NCI-H1105 treated with DMSO at 0.1 percent for 48 hours (cell line): ENCODE results near the gene GGA3.
"Not testable (repeated sequence)": the region's sequence is repeated elsewhere in the genome, so short reads cannot be mapped to it uniquely, and the experiment has no call there.

ENCODE experiments used
- DNase-seq: peaks from one replicate; lab custom pipeline; 2025; lab: John Stamatoyannopoulos, UW

The GGA3 gene

GRCh38 chr17:75261336-75262111 is at the start of gene GGA3, which contains the start of gene MRPS7:
GGA3 (minus strand) TSS chr17:75261606; CDS start chr17:75261587, 19 bp downstream.
MRPS7 (plus strand) TSS chr17:75261879; CDS start chr17:75261901, 22 bp downstream.
- DNase-seq: peak; percentile 81

GRCh38 chr17:75308732-75309629 is 47.6 kb upstream of the GGA3 start:
- DNase-seq: no peak

- DNase-seq: no peak
Observed at GRCh38 chr17:75307957-75308731, 46.7 kb upstream of the GGA3 start.

GRCh38 chr17:75301502-75302206 is 40.2 kb upstream of the GGA3 start:
- DNase-seq: no peak

- no peak for DNase-seq
Observed at GRCh38 chr17:75301049-75301448, 39.6 kb upstream of the GGA3 start.

- no peak for DNase-seq
Observed at GRCh38 chr17:75300280-75300679, 38.9 kb upstream of the GGA3 start.

- DNase-seq: no peak
Observed at GRCh38 chr17:75295201-75296158, 34.1 kb upstream of the GGA3 start.

GRCh38 chr17:75292810-75293448 is 31.5 kb upstream of the GGA3 start:
- DNase-seq: not testable (repeated sequence)

- DNase-seq: no peak
Observed at GRCh38 chr17:75289832-75290337, 28.5 kb upstream of the GGA3 start.

GRCh38 chr17:75289115-75289831 is 27.9 kb upstream of the GGA3 start, which contains the start of gene SLC25A19:
SLC25A19 (minus strand) TSS chr17:75289433; CDS start chr17:75286764, 2,669 bp downstream.
- peak; percentile 96 for DNase-seq

- DNase-seq: peak; percentile 66
Observed at GRCh38 chr17:75288770-75289114, 27.3 kb upstream of the GGA3 start.

GRCh38 chr17:75288359-75288758 is 27.0 kb upstream of the GGA3 start:
- DNase-seq: no peak

GRCh38 chr17:75287221-75287620 is 25.8 kb upstream of the GGA3 start:
- DNase-seq: no peak

- DNase-seq: no peak
Observed at GRCh38 chr17:75285123-75285522, 23.7 kb upstream of the GGA3 start.

GRCh38 chr17:75280189-75280588 is 18.8 kb upstream of the GGA3 start:
- DNase-seq: not testable (repeated sequence)

GRCh38 chr17:75277664-75278071 is 16.3 kb upstream of the GGA3 start:
- DNase-seq: no peak

- DNase-seq: no peak
Observed at GRCh38 chr17:75273977-75274708, 12.7 kb upstream of the GGA3 start.

GRCh38 chr17:75272848-75273184 is 11.4 kb upstream of the GGA3 start:
- no peak for DNase-seq
